ENCODE measurements around the gene CNIH4. TPM values are rescaled to one million over a fixed set of nuclear protein-coding genes. Genes with fewer than 3 reads are reported as not detected.
A peak's percentile ranks its signal among the peaks of the same experiment; 100 is the strongest.
"Not testable (repeated sequence)": the region's sequence is repeated elsewhere in the genome, so short reads cannot be mapped to it uniquely, and the experiment has no call there.

Gene CNIH4
- polyA plus RNA-seq, 2 of the 4 experiments (the other 2 are of a cell fraction), result 102 to 104 TPM

DNA sequence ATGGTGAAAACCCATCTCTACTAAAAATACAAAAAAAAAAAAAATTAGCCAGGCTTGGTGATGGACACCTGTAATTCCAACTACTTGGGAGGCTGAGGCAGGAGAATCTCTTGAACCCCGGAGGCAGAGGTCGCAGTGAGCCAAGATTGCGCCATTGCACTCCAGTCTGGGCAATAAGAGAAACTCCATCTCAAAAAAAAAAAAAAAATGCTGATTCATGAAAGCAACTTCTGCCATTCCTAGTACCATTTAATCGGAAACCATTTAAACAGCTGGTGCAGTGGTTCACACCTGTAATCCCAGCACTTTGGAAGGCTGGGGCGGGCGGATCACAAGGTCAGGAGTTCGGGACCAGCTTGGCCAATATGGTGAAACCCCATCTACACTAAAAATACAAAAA, 72.0 kb downstream of the CNIH4 start:
- FAIRE-seq; H3K9me3 ChIP-seq; ATAC-seq; POLR2A ChIA-PET; H3K4me3 ChIP-seq; H3K4me2 ChIP-seq; DNase-seq (ENCODE audit: low read depth in 1 of 2, low spot score in 1 of 2): not testable (repeated sequence)
- Histone ChIP-seq H3K4me1 (peaks cover 52% of the 10 kb centered on the region), H3K27ac (peak overlapping the region in 1 of 2 experiments; percentile 61; a peak in 2 of 6 replicates)
- CTCF ChIA-PET, result interaction anchor here (0.6 to 1.6 kb wide), 2 partner anchors 29 to 727 kb away, joined by 3 to 10 read pairs; no protein-coding TSS in a partner anchor
- TF ChIP-seq CEBPB (IDR thresholded peaks at IDR 0.05) (peak in 1 of 2 experiments; percentile 47; a peak in 2 of 4 replicates), MAFK (IDR thresholded peaks at IDR 0.05; ENCODE audit: partially characterized antibody) (peak; percentile 78)
- WGBS (ENCODE audit: missing lambda C conversion rate), result 97% methylated on average over 7 of the region's 7 CpGs

Small RNA genes lying within 50 kb of the gene (small RNA-seq; reads per million reads assigned to genes)
- gene MIR4742, result 0.58 to 24.5 (median 14.3) reads per million in 6 experiments

Other genes starting within 250 kb of the CNIH4 start
- gene FBXO28, start 242.8 kb upstream of the CNIH4 start, polyA plus RNA-seq (2011; rRNA removed), result 25.6 and 31.5 TPM in 2 replicates
- 18.8 to 20.7 TPM (median 19.1 TPM) in 3 replicates for gene FBXO28, start 242.8 kb upstream of the CNIH4 start, polyA plus RNA-seq (2017; fragmentation: RNase III; extraction: RNeasy Plus Mini Kit Qiagen cat#74134 plus additional on column Dnase treatment)
- gene DEGS1, start 173.6 kb upstream of the CNIH4 start, polyA plus RNA-seq (2011; rRNA removed), result 99.3 and 112 TPM in 2 replicates
- gene DEGS1, start 173.6 kb upstream of the CNIH4 start, polyA plus RNA-seq (2017; fragmentation: RNase III; extraction: RNeasy Plus Mini Kit Qiagen cat#74134 plus additional on column Dnase treatment), result 104 to 109 TPM (median 106 TPM) in 3 replicates
- 20.7 and 28.6 TPM in 2 replicates for gene NVL, start 26.7 kb upstream of the CNIH4 start, polyA plus RNA-seq (2011; rRNA removed)
- gene NVL, start 26.7 kb upstream of the CNIH4 start, polyA plus RNA-seq (2017; fragmentation: RNase III; extraction: RNeasy Plus Mini Kit Qiagen cat#74134 plus additional on column Dnase treatment), result 21.9 to 23.2 TPM (median 22.3 TPM) in 3 replicates
- 38.4 and 55.4 TPM in 2 replicates for gene WDR26, start 77.9 kb downstream of the CNIH4 start, polyA plus RNA-seq (2011; rRNA removed)
- 44.3 to 45.9 TPM (median 45.2 TPM) in 3 replicates for gene WDR26, start 77.9 kb downstream of the CNIH4 start, polyA plus RNA-seq (2017; fragmentation: RNase III; extraction: RNeasy Plus Mini Kit Qiagen cat#74134 plus additional on column Dnase treatment)